Right ventricle myocardium superior (tissue), 1 donor: ENCODE data around the gene EPB41. TPM values are rescaled to one million over a fixed set of nuclear protein-coding genes. Genes with fewer than 3 reads are reported as not detected.
"Not testable (repeated sequence)": the region's sequence is repeated elsewhere in the genome, so short reads cannot be mapped to it uniquely, and the experiment has no call there.

Experiments
- ATAC-seq: fragments of 200-7000 bp; cut with Tn5 transposase; one replicate; pipeline ENCODE4 v1.9.1; 2020; ENCODE audit warnings: mild to moderate bottlenecking; ENCODE audit not compliant: poor library complexity
- DNase-seq: peaks from one replicate; pipeline ENCODE4 v3.0.0-alpha.2; 2020
- intact Hi-C: fragments of 100-400 bp; cut with DNase I; formaldehyde crosslinking; loops from one replicate; pipeline ENCODE4 v1.11.2; 2022
- long read RNA-seq: library from polyadenylated mRNA; unstranded; transcript quantifications from one replicate; pipeline ENCODE4 v2.0.0, GENCODE V29; 2021
- total RNA-seq: library from RNA; stranded (reverse); fragmentation: NEBNext Ultra II Directional; extraction: Animal tissue kit (Norgen Biotek cat#: 25700); gene quantifications from one replicate; pipeline ENCODE4 v1.2.1, GENCODE V29; 2021
- donor health status: DM: no; HTN: yes; CAD: no; lungs with severe emphysema.

Gene EPB41
- 24.0 TPM for total RNA-seq
- long read RNA-seq, partial matches to known transcripts = 3 of 12 reads
- long read RNA-seq, other reads (novel, unspliced or antisense) = 9 of 12 reads

GRCh38 chr1:28914228-28915030 is at the start of gene EPB41:
Gene EPB41, plus strand, starts transcription at chr1:28914569. Its CDS starts 72,869 bp downstream, at chr1:28987438.
- peak; percentile 94 for DNase-seq
- ATAC-seq = peak; percentile 100
- intact Hi-C loops = no loop called here

- intact Hi-C loops = loop anchor here (2.0 kb wide), 1 partner anchor 60 kb away; no protein-coding TSS in a partner anchor
- no peak for ATAC-seq
These were observed 49.7 kb upstream of the EPB41 start for GRCh38 chr1:28864695-28865094.

GRCh38 chr1:28865997-28866650 is 48.2 kb upstream of the EPB41 start:
- DNase-seq (no peak), ATAC-seq (no peak)
- intact Hi-C loops = loop anchor here (2.0 kb wide), 1 partner anchor 61 kb away; no protein-coding TSS in a partner anchor

More at GRCh38 chr1:28864695-28865094, 49.7 kb upstream of the EPB41 start:
- no peak for DNase-seq

- ATAC-seq = no peak
- DNase-seq = no peak
- intact Hi-C loops = no loop called here
These were observed 46.5 kb upstream of the EPB41 start for GRCh38 chr1:28867850-28868249.

GRCh38 chr1:28869952-28870351 is 44.4 kb upstream of the EPB41 start:
- no peak for ATAC-seq
- intact Hi-C loops = no loop called here
- no peak for DNase-seq

- DNase-seq (no peak), ATAC-seq (no peak)
- intact Hi-C loops = no loop called here
These were observed 42.6 kb upstream of the EPB41 start for GRCh38 chr1:28871631-28872401.

GRCh38 chr1:28875134-28875533 is 39.2 kb upstream of the EPB41 start:
- not testable (repeated sequence) for DNase-seq, ATAC-seq
- intact Hi-C loops = loop anchor here (5.0 kb wide), 1 partner anchor 358 kb away; no protein-coding TSS in a partner anchor

- ATAC-seq = peak; percentile 89
These were observed 37.1 kb upstream of the EPB41 start for GRCh38 chr1:28877132-28877781.

GRCh38 chr1:28878796-28879195 is 35.6 kb upstream of the EPB41 start:
- intact Hi-C loops = loop anchor here (5.0 kb wide), 1 partner anchor 361 kb away; no protein-coding TSS in a partner anchor
- ATAC-seq = no peak
- peak; percentile 10 for DNase-seq

More at GRCh38 chr1:28877132-28877781, 37.1 kb upstream of the EPB41 start:
- DNase-seq = peak; percentile 78
- intact Hi-C loops = loop anchor here (2.0 to 5.0 kb wide), 2 partner anchors 92 to 360 kb away; no protein-coding TSS in a partner anchor

GRCh38 chr1:28882009-28882628 is 32.2 kb upstream of the EPB41 start:
- peak; percentile 75 for ATAC-seq
- DNase-seq = peak; percentile 87
- intact Hi-C loops = loop anchor here (2.0 kb wide), 2 partner anchors 153 to 321 kb away; no protein-coding TSS in a partner anchor

- DNase-seq = peak; percentile 2
- no peak for ATAC-seq
- intact Hi-C loops = loop anchor here (2.0 kb wide), 2 partner anchors 152 to 320 kb away; no protein-coding TSS in a partner anchor
These were observed 31.1 kb upstream of the EPB41 start for GRCh38 chr1:28883242-28883616.

GRCh38 chr1:28885472-28885877 is 28.9 kb upstream of the EPB41 start:
- peak; percentile 17 for DNase-seq
- intact Hi-C loops = no loop called here
- no peak for ATAC-seq

GRCh38 chr1:28885977-28886730 is 28.2 kb upstream of the EPB41 start:
- DNase-seq = no peak
- intact Hi-C loops = no loop called here
- no peak for ATAC-seq

- intact Hi-C loops = no loop called here
- DNase-seq (peak; percentile 90), ATAC-seq (peak; percentile 86)
These were observed 27.5 kb upstream of the EPB41 start for GRCh38 chr1:28886731-28887418.

GRCh38 chr1:28887419-28887834 is 26.9 kb upstream of the EPB41 start:
- peak; percentile 25 for ATAC-seq
- DNase-seq = no peak
- intact Hi-C loops = no loop called here
